Measurements from ENCODE around the gene BPIFB3.

- TF ChIP-seq CTCF (conservative IDR thresholded peaks at IDR 0.05; ENCODE audit: low read depth, low read length) (no peak), EZH2 (IDR thresholded peaks at IDR 0.05; ENCODE audit: borderline replicate concordance, low read depth, low read length, poor library complexity, severe bottlenecking) (no peak)
These were observed 9.9 kb upstream of the BPIFB3 start for GRCh38 chr20:33043731-33044181.

Measured in A673 (cell line).